Activated naive CD8-positive, alpha-beta T cell treated with anti-CD3 and anti-CD28 coated beads for 36 hours (primary cell): ENCODE results near the gene LRRC41. TPM values are rescaled to one million over a fixed set of nuclear protein-coding genes. Genes with fewer than 3 reads are reported as not detected.

Source experiments
- DNase-seq: peaks from one replicate; pipeline ENCODE4 v3.0.0; 2021
- H3K27ac Mint-ChIP-seq: one replicate; pipeline ENCODE4 v1.8.0; 2022; ENCODE audit warnings: mild to moderate bottlenecking, moderate library complexity, mixed read lengths
- H3K27me3 Mint-ChIP-seq: one replicate; pipeline ENCODE4 v1.8.0; 2022; ENCODE audit warnings: mild to moderate bottlenecking, mixed read lengths
- H3K36me3 Mint-ChIP-seq: one replicate; pipeline ENCODE4 v1.8.0; 2021; ENCODE audit warnings: mild to moderate bottlenecking, mixed read lengths
- H3K4me1 Mint-ChIP-seq: one replicate; pipeline ENCODE4 v1.8.0; 2021; ENCODE audit warnings: mixed read lengths
- H3K4me3 Mint-ChIP-seq: one replicate; pipeline ENCODE4 v1.8.0; 2022; ENCODE audit warnings: mild to moderate bottlenecking, moderate library complexity, mixed read lengths
- H3K9me3 Mint-ChIP-seq: one replicate; pipeline ENCODE4 v1.8.0; 2022; ENCODE audit warnings: mixed read lengths
- total RNA-seq, 2 experiments: library from RNA; stranded (reverse); gene quantifications; one replicate each; pipeline ENCODE4 v1.2.3, GENCODE V29; 2021

The LRRC41 gene
- total RNA-seq, 2 experiments from 2014 or later, result 33.6 to 35.6 TPM

- peaks cover 7% of the 10 kb centered on the region for H3K4me1 Mint-ChIP-seq
- peak overlapping the region; percentile 47 for H3K27ac Mint-ChIP-seq
- no peak overlapping the region for H3K4me3 Mint-ChIP-seq
- DNase-seq, result no peak
- H3K9me3 Mint-ChIP-seq, result no peaks in the 10 kb centered on the region
- H3K36me3 Mint-ChIP-seq, result peaks cover 35% of the 10 kb centered on the region
- H3K27me3 Mint-ChIP-seq, result no peaks in the 10 kb centered on the region
These were observed 22.4 kb downstream of the LRRC41 start for GRCh38 chr1:46281021-46281420.

GRCh38 chr1:46280092-46280491 lies 23.3 kb downstream of the LRRC41 start:
- Mint-ChIP-seq H3K4me3 (no peak overlapping the region), H3K36me3 (peaks cover 40% of the 10 kb centered on the region), H3K4me1 (peaks cover 1% of the 10 kb centered on the region), H3K9me3 (no peaks in the 10 kb centered on the region), H3K27me3 (no peaks in the 10 kb centered on the region), H3K27ac (no peak overlapping the region)
- DNase-seq, result no peak

GRCh38 chr1:46278807-46279206 lies 24.6 kb downstream of the LRRC41 start:
- no peak overlapping the region for H3K27ac Mint-ChIP-seq

GRCh38 chr1:46277658-46278373 lies 25.6 kb downstream of the LRRC41 start:
- no peak overlapping the region for H3K27ac Mint-ChIP-seq
- H3K4me1 Mint-ChIP-seq, result no peaks in the 10 kb centered on the region
- no peak overlapping the region for H3K4me3 Mint-ChIP-seq
- H3K36me3 Mint-ChIP-seq, result peaks cover 47% of the 10 kb centered on the region
- no peaks in the 10 kb centered on the region for H3K9me3 Mint-ChIP-seq
- H3K27me3 Mint-ChIP-seq, result no peaks in the 10 kb centered on the region
- no peak for DNase-seq

More at GRCh38 chr1:46278807-46279206, 24.6 kb downstream of the LRRC41 start:
- peaks cover 46% of the 10 kb centered on the region for H3K36me3 Mint-ChIP-seq
- no peak overlapping the region for H3K4me3 Mint-ChIP-seq
- no peaks in the 10 kb centered on the region for H3K27me3 Mint-ChIP-seq
- no peaks in the 10 kb centered on the region for H3K4me1 Mint-ChIP-seq
- DNase-seq, result no peak
- no peaks in the 10 kb centered on the region for H3K9me3 Mint-ChIP-seq

- H3K36me3 Mint-ChIP-seq, result peaks cover 58% of the 10 kb centered on the region
- H3K27ac Mint-ChIP-seq, result no peak overlapping the region
- H3K9me3 Mint-ChIP-seq, result no peaks in the 10 kb centered on the region
- H3K4me1 Mint-ChIP-seq, result no peaks in the 10 kb centered on the region
- H3K27me3 Mint-ChIP-seq, result no peaks in the 10 kb centered on the region
- no peak for DNase-seq
- no peak overlapping the region for H3K4me3 Mint-ChIP-seq
These were observed 28.4 kb downstream of the LRRC41 start for GRCh38 chr1:46275030-46275337.

GRCh38 chr1:46274225-46275029 lies 29.0 kb downstream of the LRRC41 start:
- H3K4me3 Mint-ChIP-seq, result no peak overlapping the region
- H3K27me3 Mint-ChIP-seq, result no peaks in the 10 kb centered on the region
- H3K27ac Mint-ChIP-seq, result no peak overlapping the region
- DNase-seq, result no peak
- peaks cover 62% of the 10 kb centered on the region for H3K36me3 Mint-ChIP-seq
- H3K9me3 Mint-ChIP-seq, result no peaks in the 10 kb centered on the region
- no peaks in the 10 kb centered on the region for H3K4me1 Mint-ChIP-seq

- DNase-seq, result no peak
- H3K4me3 Mint-ChIP-seq, result no peak overlapping the region
- H3K27me3 Mint-ChIP-seq, result no peaks in the 10 kb centered on the region
- no peaks in the 10 kb centered on the region for H3K9me3 Mint-ChIP-seq
- no peak overlapping the region for H3K27ac Mint-ChIP-seq
- no peaks in the 10 kb centered on the region for H3K4me1 Mint-ChIP-seq
- peaks cover 71% of the 10 kb centered on the region for H3K36me3 Mint-ChIP-seq
These were observed 34.8 kb downstream of the LRRC41 start for GRCh38 chr1:46268578-46268977.

GRCh38 chr1:46263146-46263545 lies 40.3 kb downstream of the LRRC41 start:
- Mint-ChIP-seq H3K4me3 (no peak overlapping the region), H3K9me3 (no peaks in the 10 kb centered on the region), H3K27me3 (no peaks in the 10 kb centered on the region), H3K36me3 (peaks cover 69% of the 10 kb centered on the region), H3K4me1 (no peaks in the 10 kb centered on the region), H3K27ac (no peak overlapping the region)
- DNase-seq, result no peak

- Mint-ChIP-seq H3K27me3 (no peaks in the 10 kb centered on the region), H3K9me3 (no peaks in the 10 kb centered on the region), H3K4me1 (no peaks in the 10 kb centered on the region), H3K27ac (no peak overlapping the region), H3K4me3 (no peak overlapping the region), H3K36me3 (peaks cover 69% of the 10 kb centered on the region)
- no peak for DNase-seq
These were observed 40.9 kb downstream of the LRRC41 start for GRCh38 chr1:46262508-46262907.

GRCh38 chr1:46256523-46256922 lies 46.9 kb downstream of the LRRC41 start:
- Mint-ChIP-seq H3K36me3 (peaks cover 65% of the 10 kb centered on the region), H3K27me3 (no peaks in the 10 kb centered on the region), H3K4me3 (no peak overlapping the region), H3K4me1 (peaks cover 2% of the 10 kb centered on the region), H3K9me3 (no peaks in the 10 kb centered on the region), H3K27ac (no peak overlapping the region)
- no peak for DNase-seq

GRCh38 chr1:46254668-46255067 lies 48.7 kb downstream of the LRRC41 start:
- Mint-ChIP-seq H3K27me3 (no peaks in the 10 kb centered on the region), H3K4me1 (peaks cover 4% of the 10 kb centered on the region), H3K27ac (no peak overlapping the region), H3K36me3 (peaks cover 60% of the 10 kb centered on the region), H3K4me3 (no peak overlapping the region), H3K9me3 (no peaks in the 10 kb centered on the region)
- DNase-seq, result no peak

GRCh38 chr1:46248122-46248920 lies 55.1 kb downstream of the LRRC41 start:
- H3K27me3 Mint-ChIP-seq, result no peaks in the 10 kb centered on the region
- DNase-seq, result peak; percentile 50
- peaks cover 32% of the 10 kb centered on the region for H3K4me1 Mint-ChIP-seq
- peaks cover 45% of the 10 kb centered on the region for H3K36me3 Mint-ChIP-seq
- no peaks in the 10 kb centered on the region for H3K9me3 Mint-ChIP-seq
- H3K27ac Mint-ChIP-seq, result peak overlapping the region; percentile 97
- H3K4me3 Mint-ChIP-seq, result peak overlapping the region; percentile 97

- H3K36me3 Mint-ChIP-seq, result peaks cover 37% of the 10 kb centered on the region
- H3K9me3 Mint-ChIP-seq, result no peaks in the 10 kb centered on the region
- peak within 1 kb of the TSS; percentile 97 for H3K4me3 Mint-ChIP-seq
- peak within 1 kb of the TSS; percentile 99 for H3K27ac Mint-ChIP-seq
- DNase-seq, result peak; percentile 98
- H3K4me1 Mint-ChIP-seq, result peaks cover 32% of the 10 kb centered on the region
- no peaks in the 10 kb centered on the region for H3K27me3 Mint-ChIP-seq
These were observed 55.8 kb downstream of the LRRC41 start, which contains the start of gene RAD54L for GRCh38 chr1:46247436-46248121. RAD54L (plus strand) TSS chr1:46247763; CDS start chr1:46248406, 643 bp downstream.

GRCh38 chr1:46246548-46247435 lies 56.6 kb downstream of the LRRC41 start:
- Mint-ChIP-seq H3K27me3 (no peaks in the 10 kb centered on the region), H3K27ac (peak overlapping the region; percentile 99), H3K9me3 (no peaks in the 10 kb centered on the region), H3K36me3 (peaks cover 29% of the 10 kb centered on the region), H3K4me3 (peak overlapping the region; percentile 97), H3K4me1 (peaks cover 30% of the 10 kb centered on the region)
- DNase-seq, result peak; percentile 81
